GM12878 (cell line): ENCODE data around the gene DIPK2A. TPM values are rescaled to one million over a fixed set of nuclear protein-coding genes. Genes with fewer than 3 reads are reported as not detected.

Experiments used
- ATAC-seq: fragments of 200-7000 bp; cut with Tn5 transposase; 3 replicates; pipeline ENCODE4 v1.9.1; 2020; ENCODE audit warnings: mild to moderate bottlenecking, moderate library complexity
- BruUV-seq: library from RNA; stranded (reverse); fragments of 400-500 nt; replicated peaks from 2 replicates; lab custom pipeline; 2021; lab: Mats Ljungman, UMichigan
- CTCF ChIA-PET: fragments of 300-600 bp; sonication (Branson Sonifier 250); formaldehyde crosslinking; extraction: SDS; loops from one replicate; lab custom pipeline; 2021; ENCODE audit warnings: inconsistent platforms; lab: Yijun Ruan, JAX
- POLR2A ChIA-PET: fragments of 350-600 bp; formaldehyde crosslinking; extraction: SDS; loops from one replicate; lab custom pipeline; 2021; ENCODE audit warnings: inconsistent platforms; lab: Charles Lee
- RAD21 ChIA-PET: fragments of 300-600 bp; sonication (Branson Sonifier 250); formaldehyde crosslinking; loops from one replicate; lab custom pipeline; 2023; ENCODE audit warnings: antibody characterized with exemption; ENCODE audit not compliant: unreplicated experiment; lab: Charles Lee
- SMC1A ChIA-PET: fragments of 300-600 bp; sonication (Branson Sonifier 250); formaldehyde crosslinking; loops from one replicate; lab custom pipeline; 2023; ENCODE audit not compliant: unreplicated experiment, uncharacterized antibody; lab: Charles Lee
- DNase-seq: peaks from one replicate; pipeline ENCODE4 v3.0.0-alpha.2; 2011; ENCODE audit warnings: low read depth, low spot score
- FAIRE-seq: peaks from 3 replicates; lab custom pipeline; 2011; peaks lifted over from hg19 to GRCh38; lab: Jason Lieb, UNC
- H2AFZ ChIP-seq: 2 replicates; pipeline ENCODE4 v1.6.0; 2011; ENCODE audit warnings: low read depth, low read length, control low read depth; ENCODE audit not compliant: control insufficient read depth
- H3K27ac ChIP-seq: 2 replicates; pipeline ENCODE4 v1.5.1; 2011; ENCODE audit warnings: control low read depth; ENCODE audit not compliant: control insufficient read depth, insufficient read depth
- H3K27me3 ChIP-seq, 2 experiments: replicated peaks in 1 of 2; 2 replicates each; pipeline versions ENCODE4 v1.6.0 to v1.6.1; 2011; ENCODE audit warnings: low read length in 1 of 2; ENCODE audit not compliant: control insufficient read depth in 2 of 2, insufficient read depth in 2 of 2
- H3K36me3 ChIP-seq, 2 experiments: 2 replicates each; pipeline ENCODE4 v1.5.1; 2011; ENCODE audit warnings: low read length in 1 of 2; ENCODE audit not compliant: control insufficient read depth in 2 of 2, insufficient read depth in 2 of 2
- H3K4me1 ChIP-seq: 2 replicates; pipeline ENCODE4 v1.6.1; 2011; ENCODE audit warnings: mild to moderate bottlenecking, low read length, moderate library complexity, mixed read lengths; ENCODE audit not compliant: control insufficient read depth, insufficient read depth
- H3K4me2 ChIP-seq: 2 replicates; pipeline ENCODE4 v1.6.0; 2011; ENCODE audit warnings: control low read depth; ENCODE audit not compliant: control insufficient read depth, insufficient read depth
- H3K4me3 ChIP-seq: fragments of 200-600 bp; sonication (generic); 2 replicates; pipeline ENCODE4 v1.5.1; 2016
- H3K79me2 ChIP-seq: 2 replicates; pipeline ENCODE4 v1.6.0; 2011; ENCODE audit warnings: low read length; ENCODE audit not compliant: control insufficient read depth, insufficient read depth
- H3K9ac ChIP-seq: 2 replicates; pipeline ENCODE4 v1.8.0; 2011; ENCODE audit warnings: low read length, control low read depth, mixed read lengths; ENCODE audit not compliant: control insufficient read depth, insufficient read depth
- H3K9me3 ChIP-seq: replicated peaks from 3 replicates; pipeline ENCODE4 v1.5.1; 2011; ENCODE audit warnings: mild to moderate bottlenecking, low read length; ENCODE audit not compliant: control insufficient read depth, insufficient read depth
- H4K20me1 ChIP-seq: 2 replicates; pipeline ENCODE4 v1.6.0; 2011; ENCODE audit not compliant: control insufficient read depth, insufficient read depth
- BACH1 ChIP-seq: fragments of 450-650 bp; IDR thresholded peaks from 2 replicates; pipeline ENCODE4 v1.6.1; 2017; ENCODE audit warnings: mild to moderate bottlenecking, borderline replicate concordance
- EED ChIP-seq: sonication (generic); IDR thresholded peaks from 2 replicates; pipeline ENCODE4 v1.6.1; 2016; ENCODE audit warnings: antibody characterized with exemption, low read depth
- JUNB ChIP-seq: IDR thresholded peaks from 2 replicates; pipeline ENCODE4 v1.6.1; 2016; ENCODE audit warnings: antibody characterized with exemption, mild to moderate bottlenecking
- NR2F1 ChIP-seq: fragments of 450-650 bp; conservative IDR thresholded peaks from 2 replicates; pipeline ENCODE4 v1.6.1; 2017; ENCODE audit warnings: mild to moderate bottlenecking
- PBX3 ChIP-seq: IDR thresholded peaks from 2 replicates; pipeline ENCODE4 v1.6.1; 2011; ENCODE audit warnings: mild to moderate bottlenecking, low read depth, low read length, moderate library complexity; ENCODE audit not compliant: insufficient replicate concordance
- SPI1 ChIP-seq: IDR thresholded peaks from 2 replicates; pipeline ENCODE4 v1.6.1; 2011; ENCODE audit warnings: low read depth, mild to moderate bottlenecking, low read length, moderate library complexity, borderline replicate concordance; ENCODE audit not compliant: insufficient read depth
- STAT1 ChIP-seq: fragments of 450-650 bp; conservative IDR thresholded peaks from 2 replicates; pipeline ENCODE4 v1.6.1; 2014; ENCODE audit warnings: antibody characterized with exemption, mild to moderate bottlenecking
- WGBS: methylation state at CpG from one replicate; pipeline ENCODE4 v1.1.6; 2016; ENCODE audit warnings: low lambda C conversion rate; ENCODE audit not compliant: insufficient replicate concordance, insufficient coverage; ENCODE audit errors: missing lambda C conversion rate; 5-methylcytosine and 5-hydroxymethylcytosine counted together
- in situ Hi-C: fragments of 300-500 bp; cut with MboI; formaldehyde crosslinking; loops from 9 replicates; pipeline ENCODE4 v1.14.3; 2018; ENCODE audit warnings: mixed read lengths
- intact Hi-C: fragments of 100-400 bp; cut with micrococcal nuclease; formaldehyde crosslinking; loops from one replicate; pipeline ENCODE4 v1.14.2; 2022; ENCODE audit not compliant: unreplicated experiment
- polyA plus RNA-seq, 11 experiments: library from polyadenylated mRNA; depleted of rRNA in 4 of 11; unstranded in 6 of 11; stranded (reverse) in 5 of 11; fragments of >200 nt; fragmentation: Nextera tagmentation in 4 of 11; fragmentation: Illumina TruSeq in 1 of 11; extraction: Ambion mirVana in 4 of 11; extraction: Trizol in 1 of 11; gene quantifications; 1 replicate in 1 of 11; 2 replicates in 10 of 11; pipeline versions ENCODE4 v1.2.1 to v1.2.3, GENCODE V29; 2011 to 2016; ENCODE audit warnings: inconsistent platforms in 2 of 11, missing spikeins in 2 of 11, low read depth in 1 of 11
- total RNA-seq, 4 experiments: library from RNA; depleted of rRNA in 3 of 4; stranded (reverse); fragments of >200 nt in 3 of 4; fragmentation: Illumina TruSeq in 1 of 4; extraction: Trizol in 1 of 4; gene quantifications; 2 replicates each; pipeline versions ENCODE4 v1.2.1 to v1.2.3, GENCODE V29; 2013 to 2021
- TF ChIP-seq, protein P1 (sequence below): IDR thresholded peaks from 2 replicates; pipeline ENCODE4 v1.6.1; 2011; ENCODE audit warnings: borderline replicate concordance, low read depth, mild to moderate bottlenecking, moderate library complexity, mixed read lengths, low read length; ENCODE audit not compliant: insufficient read depth; ENCODE audit errors: extremely low read length
- TF ChIP-seq, protein P2 (sequence below): fragments of 150-350 bp; IDR thresholded peaks from 2 replicates; pipeline ENCODE4 v1.6.1; 2016; ENCODE audit warnings: low read depth, low read length

DIPK2A gene
- total and polyA plus RNA-seq, 10 of the 15 experiments (the other 5 are each of a cell fraction or from before 2014, with no cell fraction given): 4.6 to 36.4 (median 15.0) TPM

DNA sequence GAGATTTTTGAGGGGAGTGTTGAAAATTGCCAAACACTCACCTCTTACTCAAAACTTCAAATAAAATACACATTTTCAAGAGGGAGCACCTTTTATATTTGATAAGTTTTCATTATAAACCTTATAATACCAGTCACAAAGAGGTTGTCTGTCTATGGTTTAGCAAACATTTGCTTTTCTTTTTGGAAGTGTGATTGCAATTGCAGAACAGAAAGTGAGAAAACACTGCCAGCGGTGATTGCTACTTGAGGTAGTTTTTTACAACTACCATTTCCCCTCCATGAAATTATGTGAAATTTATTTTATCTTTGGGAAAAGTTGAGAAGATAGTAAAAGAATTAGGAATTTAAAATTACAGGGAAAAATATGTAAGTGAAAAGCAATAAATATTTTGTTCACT, 20.1 kb downstream of the DIPK2A start:
- DNase-seq: no peak
- no peaks in the 10 kb centered on the region for H4K20me1 ChIP-seq
- CTCF ChIA-PET: no interaction called here
- TF ChIP-seq, protein P1, sequence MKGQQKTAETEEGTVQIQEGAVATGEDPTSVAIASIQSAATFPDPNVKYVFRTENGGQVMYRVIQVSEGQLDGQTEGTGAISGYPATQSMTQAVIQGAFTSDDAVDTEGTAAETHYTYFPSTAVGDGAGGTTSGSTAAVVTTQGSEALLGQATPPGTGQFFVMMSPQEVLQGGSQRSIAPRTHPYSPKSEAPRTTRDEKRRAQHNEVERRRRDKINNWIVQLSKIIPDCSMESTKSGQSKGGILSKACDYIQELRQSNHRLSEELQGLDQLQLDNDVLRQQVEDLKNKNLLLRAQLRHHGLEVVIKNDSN: no peak
- TF ChIP-seq JUNB: no peak
- TF ChIP-seq BACH1: no peak
- TF ChIP-seq, protein P2, sequence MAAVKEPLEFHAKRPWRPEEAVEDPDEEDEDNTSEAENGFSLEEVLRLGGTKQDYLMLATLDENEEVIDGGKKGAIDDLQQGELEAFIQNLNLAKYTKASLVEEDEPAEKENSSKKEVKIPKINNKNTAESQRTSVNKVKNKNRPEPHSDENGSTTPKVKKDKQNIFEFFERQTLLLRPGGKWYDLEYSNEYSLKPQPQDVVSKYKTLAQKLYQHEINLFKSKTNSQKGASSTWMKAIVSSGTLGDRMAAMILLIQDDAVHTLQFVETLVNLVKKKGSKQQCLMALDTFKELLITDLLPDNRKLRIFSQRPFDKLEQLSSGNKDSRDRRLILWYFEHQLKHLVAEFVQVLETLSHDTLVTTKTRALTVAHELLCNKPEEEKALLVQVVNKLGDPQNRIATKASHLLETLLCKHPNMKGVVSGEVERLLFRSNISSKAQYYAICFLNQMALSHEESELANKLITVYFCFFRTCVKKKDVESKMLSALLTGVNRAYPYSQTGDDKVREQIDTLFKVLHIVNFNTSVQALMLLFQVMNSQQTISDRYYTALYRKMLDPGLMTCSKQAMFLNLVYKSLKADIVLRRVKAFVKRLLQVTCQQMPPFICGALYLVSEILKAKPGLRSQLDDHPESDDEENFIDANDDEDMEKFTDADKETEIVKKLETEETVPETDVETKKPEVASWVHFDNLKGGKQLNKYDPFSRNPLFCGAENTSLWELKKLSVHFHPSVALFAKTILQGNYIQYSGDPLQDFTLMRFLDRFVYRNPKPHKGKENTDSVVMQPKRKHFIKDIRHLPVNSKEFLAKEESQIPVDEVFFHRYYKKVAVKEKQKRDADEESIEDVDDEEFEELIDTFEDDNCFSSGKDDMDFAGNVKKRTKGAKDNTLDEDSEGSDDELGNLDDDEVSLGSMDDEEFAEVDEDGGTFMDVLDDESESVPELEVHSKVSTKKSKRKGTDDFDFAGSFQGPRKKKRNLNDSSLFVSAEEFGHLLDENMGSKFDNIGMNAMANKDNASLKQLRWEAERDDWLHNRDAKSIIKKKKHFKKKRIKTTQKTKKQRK: no peak
- TF ChIP-seq NR2F1: no peak
- TF ChIP-seq PBX3: no peak
- TF ChIP-seq STAT1: no peak
- TF ChIP-seq SPI1: peak; percentile 20; the same call in 1 of the 2 replicates
- no peak for TF ChIP-seq EED
- POLR2A ChIA-PET: no interaction called here
- H3K9ac ChIP-seq: no peak overlapping the region
- H3K9me3 ChIP-seq: no peaks in the 10 kb centered on the region; the same call in 1 of the 3 replicates
- H3K4me3 ChIP-seq: no peak overlapping the region
- intact Hi-C loops (no loop called here), in situ Hi-C loops (no loop called here)
- peaks cover 2 to 7% of the 10 kb centered on the region in 2 experiments for H3K36me3 ChIP-seq
- no peak for FAIRE-seq
- no peak overlapping the region for H3K4me2 ChIP-seq
- RAD21 ChIA-PET: no interaction called here
- no TSS peak for BruUV-seq
- no peak overlapping the region for H3K27ac ChIP-seq
- H3K4me1 ChIP-seq: no peaks in the 10 kb centered on the region
- no peaks in the 10 kb centered on the region for H3K27me3 ChIP-seq
- 95% methylated on average over 1 of the region's 1 CpG for WGBS
- H2AFZ ChIP-seq: no peak overlapping the region
- SMC1A ChIA-PET: no interaction called here
- H3K79me2 ChIP-seq: peaks cover 12% of the 10 kb centered on the region
- ATAC-seq: peak; percentile 47
